HuH-7.5 (cell line): ENCODE data around the gene C2orf92.
"Not testable (repeated sequence)": the region's sequence is repeated elsewhere in the genome, so short reads cannot be mapped to it uniquely, and the experiment has no call there.

Experiments
- DNase-seq: peaks from one replicate; pipeline ENCODE4 v3.0.0; 2011; ENCODE audit warnings: low spot score

Gene C2orf92

DNA sequence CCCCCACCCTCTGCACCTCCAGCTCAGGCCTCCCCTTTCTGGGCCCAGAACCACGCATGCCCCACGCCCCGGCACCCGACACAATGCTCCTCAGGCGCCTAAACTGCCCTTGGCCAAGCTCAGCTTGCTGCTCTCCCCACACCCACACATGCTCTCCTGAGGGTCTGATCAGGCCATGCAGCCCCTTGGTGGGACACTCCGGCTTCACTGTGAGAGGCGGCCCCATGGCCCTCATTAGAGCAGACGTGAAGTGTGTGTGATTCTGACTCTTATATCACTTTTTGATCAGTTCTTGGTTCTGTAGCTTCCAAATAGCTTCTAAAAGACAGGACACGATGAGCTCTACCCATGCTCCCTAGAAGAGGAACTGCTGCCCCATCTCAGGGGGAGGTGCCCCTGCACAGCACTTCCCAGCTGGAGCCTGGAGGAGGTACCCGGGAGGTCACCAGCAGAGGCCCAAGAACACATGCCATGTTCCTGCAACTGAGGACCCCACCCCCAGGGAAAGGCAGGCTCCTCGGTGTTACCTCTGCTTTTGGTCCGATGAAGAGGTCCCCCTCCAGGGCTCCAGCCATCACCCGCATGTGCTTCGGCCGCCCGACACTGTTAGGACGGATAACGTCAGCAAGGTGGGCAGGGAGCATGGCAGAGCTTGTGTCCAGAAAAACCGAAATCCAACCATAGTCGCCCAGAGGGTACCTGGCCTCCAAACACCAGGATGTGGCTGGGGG, 9.3 kb upstream of the C2orf92 start:
- DNase-seq: no peak

DNA sequence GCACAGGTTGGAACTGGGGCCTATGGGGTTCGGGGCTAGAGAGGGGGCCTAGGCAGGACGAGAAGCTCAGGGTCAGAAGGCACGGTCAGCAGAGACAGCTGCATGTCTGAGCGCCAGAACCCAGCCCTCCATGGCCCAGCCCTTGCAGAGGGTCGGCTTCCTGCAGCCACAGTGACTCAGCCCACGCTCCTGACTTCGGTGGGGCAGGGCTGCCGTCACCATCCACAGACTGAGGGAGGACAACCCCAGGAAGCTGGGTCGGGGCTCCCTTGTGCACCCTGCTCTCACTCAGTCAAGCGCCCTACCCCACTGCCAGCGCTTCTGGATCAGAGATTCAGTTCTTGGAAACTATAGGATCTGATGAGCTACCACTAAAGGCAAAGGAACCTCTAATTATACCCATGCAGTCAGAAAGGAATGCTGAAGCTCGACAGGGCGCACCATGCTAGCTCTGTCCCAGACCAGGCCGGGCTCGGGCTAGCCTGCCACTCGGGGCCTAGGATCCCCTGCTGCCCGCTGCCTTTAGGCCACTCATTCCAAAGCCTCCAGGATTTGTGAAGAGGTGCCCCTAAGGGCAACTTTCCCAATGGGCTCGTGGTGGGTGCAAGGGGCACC, 8.6 kb upstream of the C2orf92 start:
- no peak for DNase-seq

DNA sequence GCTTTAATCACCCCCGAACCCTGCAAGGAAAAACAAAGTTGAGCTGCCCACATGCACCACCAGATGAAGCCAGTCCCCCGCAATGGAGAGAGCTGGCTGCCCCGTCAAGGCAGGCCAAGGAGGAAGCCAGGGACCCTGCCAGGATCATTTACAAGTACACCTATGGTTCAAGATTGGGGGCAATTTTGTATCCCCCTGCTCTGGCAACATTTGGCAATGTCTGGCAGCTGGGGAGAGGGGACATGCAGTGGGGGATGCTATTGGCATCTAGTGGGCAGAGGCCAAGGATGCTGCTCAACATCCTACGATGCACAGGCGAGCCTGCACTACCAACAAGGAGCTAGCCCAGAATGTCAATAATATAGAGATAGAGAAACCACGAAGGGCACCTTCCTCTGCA, 7.6 kb upstream of the C2orf92 start:
- DNase-seq: no peak

DNA sequence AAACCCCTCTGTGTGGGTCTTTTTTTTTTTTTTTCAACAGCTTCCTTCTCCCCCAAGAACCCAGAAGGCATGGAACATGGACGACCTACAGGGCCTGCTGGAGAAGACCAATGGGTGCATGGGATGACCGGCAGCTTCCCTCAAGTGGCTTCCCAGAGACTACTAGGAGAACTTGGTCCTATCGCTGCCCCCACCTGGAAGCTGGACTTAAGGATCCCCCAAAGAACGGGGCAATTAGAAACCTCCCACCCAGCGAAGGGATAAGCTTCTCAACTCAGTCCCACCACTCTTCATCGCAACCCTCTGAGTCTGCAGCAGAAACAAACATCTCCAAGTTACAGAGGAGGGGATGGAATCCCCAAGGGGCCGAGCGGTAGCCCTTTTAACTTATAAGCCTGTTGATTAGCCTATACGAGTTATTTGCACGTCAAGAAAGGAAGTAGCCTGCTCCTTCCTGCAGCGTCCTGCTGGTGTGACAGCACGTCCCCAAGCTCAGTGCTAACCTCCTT, 7.1 kb upstream of the C2orf92 start:
- DNase-seq: no peak

DNA sequence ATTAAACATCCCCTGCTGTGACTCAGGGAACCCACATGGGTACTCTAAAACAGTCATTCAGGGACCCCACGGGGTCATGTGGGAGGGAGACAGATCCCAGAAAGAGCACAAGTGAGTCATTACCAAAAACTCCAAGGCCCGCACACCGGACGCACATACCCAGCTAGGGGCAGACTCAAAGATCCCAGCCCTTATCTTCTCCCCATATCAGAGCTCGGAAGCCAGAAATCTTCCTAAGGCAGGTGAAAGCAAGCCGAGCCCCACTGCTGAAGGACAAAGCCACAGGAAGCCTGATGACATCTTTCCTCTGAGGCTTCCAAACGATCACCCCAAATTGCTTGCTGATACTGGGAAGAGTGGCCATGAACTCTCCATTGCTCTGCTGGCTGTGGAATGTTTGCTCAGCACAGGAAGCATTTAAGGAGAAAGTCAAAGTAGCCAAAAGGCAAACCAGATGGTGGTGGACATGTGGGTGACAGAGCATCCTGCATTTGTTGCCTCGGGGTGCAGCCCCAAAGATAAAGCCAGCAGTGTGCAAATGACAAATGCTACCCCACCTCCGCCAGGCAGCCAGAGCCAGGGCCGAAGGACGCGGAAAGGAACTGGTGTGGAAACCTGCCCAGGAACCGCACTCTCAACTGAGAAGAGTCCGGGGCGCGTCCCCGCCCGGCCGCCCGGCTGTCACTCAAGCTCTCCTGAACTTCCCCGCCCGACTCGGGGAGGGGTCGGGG, 6.5 kb upstream of the C2orf92 start:
- peak; percentile 71 for DNase-seq

DNA sequence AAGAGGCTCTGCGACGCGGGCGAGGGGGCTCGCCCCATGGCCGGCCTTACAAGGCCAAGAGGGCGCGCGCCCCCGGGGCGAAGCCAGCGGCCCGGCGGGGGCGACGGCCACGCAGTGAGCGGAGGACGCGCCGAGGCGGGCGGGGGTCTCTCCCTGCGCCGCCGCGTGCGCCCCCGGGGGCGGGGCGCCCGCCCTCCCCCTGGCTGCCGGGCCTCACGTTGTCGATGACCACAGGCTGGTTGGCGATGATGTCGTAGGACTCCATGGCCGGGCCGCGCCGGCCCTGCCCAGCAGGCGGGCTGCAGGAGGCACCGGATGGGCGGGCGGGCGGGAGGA, 5.9 kb upstream of the C2orf92 start:
- DNase-seq: no peak

DNA sequence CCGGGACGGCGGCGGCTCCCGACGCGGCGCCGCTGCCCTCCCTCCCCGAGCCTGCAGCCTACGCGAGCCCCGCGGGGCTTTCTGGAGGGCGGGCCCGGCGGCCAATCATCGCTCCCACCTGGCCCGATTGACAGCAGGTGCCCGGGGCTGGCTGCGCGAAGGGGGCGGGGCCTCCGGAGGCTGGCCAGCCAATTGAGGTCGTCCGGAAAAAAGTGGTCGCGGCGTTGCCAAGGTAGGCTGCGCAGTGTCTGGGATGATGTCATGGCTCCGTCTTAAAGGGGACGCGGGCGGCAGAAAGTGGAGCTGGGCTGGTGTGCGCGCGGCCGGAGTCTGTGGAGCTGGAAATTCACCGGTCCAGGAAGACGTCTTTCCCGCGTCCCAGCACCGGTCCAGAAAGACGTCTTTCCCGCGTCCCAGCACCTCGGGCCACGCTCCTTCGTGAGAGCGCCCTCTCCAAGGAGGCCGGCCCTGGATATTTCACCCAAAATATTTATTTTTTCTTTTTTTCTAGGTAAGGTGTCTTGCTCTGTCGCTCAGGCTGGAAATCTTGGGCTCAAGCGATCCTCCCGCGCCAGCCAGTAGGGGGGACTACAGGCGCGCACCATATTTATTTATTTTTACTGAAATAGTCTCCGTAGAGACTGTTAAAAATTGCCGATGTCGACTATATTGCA, 5.4 kb upstream of the C2orf92 start, which contains the start of gene ACTR1B:
Gene ACTR1B (minus strand): TSS at position 83 of the 674 bp plus-strand sequence. CDS start 154 bp downstream, outside the sequence.
- peak; percentile 93 for DNase-seq

DNA sequence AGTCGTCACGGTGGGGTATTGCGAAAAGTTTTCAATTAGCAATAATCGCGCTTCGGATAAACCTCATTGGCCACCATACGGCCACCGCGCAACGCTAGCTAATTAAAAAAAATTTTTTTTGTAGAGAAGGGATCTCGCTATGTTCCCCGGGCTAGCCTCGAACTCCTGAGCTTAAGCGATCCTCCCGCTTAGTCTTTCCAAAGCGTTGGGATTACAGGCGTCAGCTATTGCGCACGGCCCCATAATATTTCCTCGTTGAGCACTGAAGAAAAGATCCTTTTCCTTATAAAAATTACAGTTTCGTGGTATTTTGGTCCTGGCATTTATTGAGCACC, 4.9 kb upstream of the C2orf92 start:
- no peak for DNase-seq

DNA sequence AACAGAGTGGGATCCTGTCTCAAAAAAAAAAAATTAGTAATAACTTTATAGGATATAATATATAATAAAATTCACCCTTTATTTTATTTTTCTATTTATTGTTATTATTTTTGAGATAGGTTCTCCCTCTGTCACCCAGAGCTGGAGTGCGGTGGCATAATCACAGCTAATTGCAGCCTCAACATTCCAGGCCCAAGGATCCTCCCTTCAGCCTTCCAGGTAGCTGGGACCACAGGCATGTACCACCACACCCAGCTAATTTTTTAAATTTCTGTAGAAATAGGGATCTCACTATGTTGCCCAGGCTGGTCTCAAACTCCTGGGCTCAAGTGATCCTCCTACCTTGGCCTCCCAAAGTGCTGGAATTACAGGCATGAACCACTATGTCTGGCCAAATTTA, 958 bp downstream of the C2orf92 start:
- no peak for DNase-seq

DNA sequence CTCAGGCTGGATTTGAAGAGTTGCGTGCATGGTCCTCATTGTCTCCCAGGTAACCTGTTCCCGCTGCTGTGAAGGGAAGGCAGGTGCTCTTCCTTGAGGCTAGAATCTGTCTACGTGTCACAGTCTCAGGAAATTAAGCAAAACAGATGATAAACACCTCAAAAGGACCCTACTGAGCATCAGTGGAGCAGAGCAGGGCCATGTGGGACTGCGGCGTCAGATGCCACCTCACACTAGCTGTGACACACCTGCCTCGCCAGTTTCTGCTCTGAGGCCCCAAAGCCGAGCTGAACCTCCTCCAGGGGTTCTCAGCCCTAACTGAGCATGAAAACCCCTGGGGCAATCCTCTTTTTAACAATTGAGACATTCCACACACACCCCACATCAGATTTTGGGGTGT, 2.0 kb downstream of the C2orf92 start:
- no peak for DNase-seq

DNA sequence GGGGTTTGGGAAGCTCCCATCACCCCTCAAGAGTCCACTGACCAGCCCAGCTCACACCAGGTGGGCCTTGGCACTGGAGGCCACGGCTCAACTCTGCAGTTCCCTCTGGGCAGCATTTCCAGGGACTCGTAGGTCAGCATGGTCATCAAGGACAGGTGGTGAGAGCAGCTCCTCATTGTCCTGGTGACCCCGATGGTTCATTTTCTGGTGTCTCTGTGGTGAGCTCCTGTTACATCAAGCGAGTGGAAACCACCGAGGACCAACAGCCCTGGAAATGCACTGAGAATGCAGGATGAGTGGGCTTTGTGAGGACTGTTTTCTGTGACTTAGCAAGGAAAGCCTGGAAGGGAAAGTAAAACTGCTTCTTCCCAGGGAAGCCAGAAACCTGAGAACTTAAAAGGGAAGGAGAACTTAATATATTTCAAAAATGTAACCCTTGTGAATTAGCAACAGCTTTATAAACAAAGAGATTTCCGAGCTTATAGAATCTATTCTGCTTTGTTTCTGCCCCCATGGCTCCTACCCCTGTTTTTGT, 3.2 kb downstream of the C2orf92 start:
- DNase-seq: not testable (repeated sequence)

DNA sequence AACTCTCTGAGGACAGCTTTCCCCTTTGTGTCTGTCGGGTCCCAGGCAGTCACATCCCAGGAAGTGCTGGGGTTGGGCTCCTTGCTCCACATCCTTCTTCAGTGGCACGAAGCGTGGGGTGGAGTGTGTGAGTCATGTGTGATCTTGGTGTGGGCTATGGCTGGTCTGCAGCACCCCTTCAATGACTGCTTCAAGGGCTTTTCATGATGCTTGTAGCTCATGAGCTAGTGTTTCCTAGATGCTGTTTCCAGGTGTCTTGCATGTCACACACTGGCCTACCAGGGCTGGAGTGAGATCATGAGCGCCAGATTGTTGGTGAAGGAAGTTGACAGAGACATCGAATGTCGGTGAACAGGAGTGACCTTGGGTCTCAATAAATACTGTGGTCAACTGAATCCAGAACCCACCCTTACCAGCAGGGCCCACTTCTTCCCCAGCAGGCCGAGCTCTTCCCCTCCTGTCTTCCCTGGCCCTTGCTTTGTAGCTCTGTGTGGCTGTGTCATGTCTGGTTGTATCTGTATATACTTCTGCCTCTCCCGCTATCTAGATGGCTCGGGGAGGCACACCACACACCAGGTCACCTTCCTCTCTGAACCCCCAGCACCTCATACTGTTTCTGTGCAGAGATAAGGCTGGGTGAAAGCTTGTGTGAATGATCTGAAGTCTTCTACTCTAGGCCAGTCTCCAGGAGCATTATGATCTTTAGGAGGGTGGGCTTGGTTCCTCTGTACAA, 3.8 kb downstream of the C2orf92 start:
- DNase-seq: no peak

DNA sequence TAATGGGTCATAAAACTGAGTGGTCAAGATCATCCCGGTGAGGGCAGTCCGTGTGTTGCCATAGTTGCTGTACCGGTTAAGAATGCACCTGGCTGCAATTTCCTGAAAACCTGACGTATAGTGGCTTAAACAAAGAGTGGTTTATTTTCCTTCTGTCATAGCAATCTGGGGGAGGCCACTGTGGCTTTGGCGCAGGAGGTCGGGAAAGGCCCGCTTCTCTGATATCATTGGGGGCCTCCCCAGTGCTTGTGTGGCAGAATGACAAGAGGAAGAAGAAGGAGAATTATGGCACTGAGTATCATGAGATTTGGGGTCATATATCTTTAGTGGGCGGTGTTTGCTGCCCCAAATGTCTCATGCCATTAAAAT, 4.4 kb downstream of the C2orf92 start:
- no peak for DNase-seq

DNA sequence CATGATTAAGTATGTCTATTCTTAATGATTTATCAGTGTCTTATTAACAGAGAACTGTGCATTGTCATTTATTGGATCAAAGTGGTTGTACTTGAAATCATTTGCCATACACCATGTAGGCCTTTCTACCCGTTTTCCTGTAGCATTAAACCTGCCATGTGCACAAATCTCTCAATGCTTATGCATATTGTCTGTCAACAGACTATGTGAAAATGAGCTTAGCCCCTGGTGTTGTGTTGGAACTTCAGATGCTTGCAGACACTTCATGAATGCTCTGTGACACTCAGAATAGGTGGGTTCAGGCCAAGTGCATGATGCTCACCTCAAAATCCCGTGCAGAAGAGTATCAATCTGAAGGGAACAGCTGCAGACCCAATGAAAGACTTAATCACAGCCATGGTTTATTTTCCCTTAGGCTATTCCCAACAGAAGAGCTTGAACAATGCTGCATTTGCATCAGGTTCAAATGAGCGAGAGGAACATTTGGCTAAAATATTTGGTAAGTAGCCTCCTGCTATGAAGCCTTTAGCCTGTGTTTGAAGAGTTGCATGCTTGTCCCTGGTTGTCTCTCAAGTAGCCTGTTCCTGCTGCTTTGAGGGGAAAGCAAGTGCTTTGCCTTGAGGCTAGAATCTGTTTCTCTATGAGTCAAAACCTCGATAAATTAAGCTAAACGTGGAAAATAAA, 6.1 kb downstream of the C2orf92 start:
- no peak for DNase-seq

DNA sequence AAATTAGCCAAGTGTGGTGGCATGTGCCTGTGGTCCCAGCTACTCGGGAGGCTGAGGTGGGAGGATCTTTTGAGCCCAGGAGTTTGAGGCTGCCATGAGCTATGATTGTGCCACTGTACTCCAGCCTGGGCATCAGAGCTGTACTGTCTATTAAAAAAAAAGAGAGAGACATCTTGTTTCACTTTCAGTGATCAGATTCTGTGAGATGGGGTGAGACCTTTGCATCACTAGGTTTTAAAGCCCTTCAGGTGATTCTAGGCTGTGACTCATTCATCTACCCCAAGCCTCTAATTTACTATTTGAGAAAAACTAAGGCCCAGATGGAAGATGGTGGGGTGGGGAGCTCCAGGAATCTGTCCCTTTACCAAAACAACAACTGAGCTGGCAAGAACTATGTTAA, 7.1 kb downstream of the C2orf92 start:
- DNase-seq: no peak

DNA sequence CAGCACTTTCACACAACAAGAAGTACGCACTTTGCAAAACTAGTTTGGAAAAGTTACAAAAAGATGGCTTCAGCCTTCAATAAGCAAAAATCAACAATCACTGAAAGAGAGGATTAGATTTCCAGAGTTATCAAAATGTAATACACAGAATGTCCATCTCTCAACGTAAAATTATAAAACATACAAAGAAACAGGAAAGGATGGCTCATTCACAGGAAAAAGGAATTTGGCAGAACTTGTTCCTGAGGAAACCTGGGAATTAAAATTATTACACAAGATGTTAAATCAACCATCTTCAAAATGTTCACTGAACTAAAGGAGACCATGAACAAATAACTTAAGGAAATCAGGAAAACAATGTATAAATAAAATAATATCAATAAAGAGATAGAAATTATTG, 8.0 kb downstream of the C2orf92 start:
- no peak for DNase-seq

DNA sequence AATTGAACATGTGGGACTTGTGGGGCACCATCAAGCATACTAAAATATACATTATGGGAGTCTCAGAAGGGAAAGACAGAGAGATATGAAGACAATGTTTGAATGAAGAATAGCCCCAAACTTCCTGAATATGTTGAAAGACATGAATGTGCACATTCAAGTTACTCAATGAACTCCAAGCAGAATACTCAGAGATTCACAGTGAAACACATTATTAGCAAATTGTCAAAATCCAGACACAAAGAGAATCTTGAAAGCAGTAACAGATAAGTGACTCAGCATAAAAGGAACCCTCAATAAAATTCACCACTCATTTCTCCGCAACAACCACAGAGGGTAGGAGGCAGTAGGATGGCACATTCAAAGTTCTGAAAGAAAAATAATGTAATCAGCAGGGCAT, 8.8 kb downstream of the C2orf92 start:
- no peak for DNase-seq

DNA sequence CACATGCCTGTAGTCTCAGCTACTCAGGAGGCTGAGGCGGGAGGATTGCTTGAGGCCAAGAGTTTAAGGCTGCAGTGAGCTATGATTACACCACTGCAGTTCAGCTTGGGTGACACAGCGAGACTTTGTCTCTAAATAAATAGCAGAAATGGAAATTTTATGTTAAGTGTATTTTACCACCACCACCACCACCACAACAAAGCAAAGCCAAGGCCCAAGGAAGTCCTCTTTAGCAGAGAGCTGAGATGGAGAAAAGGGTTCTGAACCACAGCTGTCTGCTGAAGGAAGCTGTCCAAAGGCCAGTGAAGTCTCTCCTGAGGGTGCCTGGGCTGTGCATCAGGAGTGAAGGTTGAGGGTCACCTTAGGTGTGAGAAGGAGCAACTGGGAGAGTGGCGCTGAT, 17.7 kb downstream of the C2orf92 start:
- DNase-seq: not testable (repeated sequence)

DNA sequence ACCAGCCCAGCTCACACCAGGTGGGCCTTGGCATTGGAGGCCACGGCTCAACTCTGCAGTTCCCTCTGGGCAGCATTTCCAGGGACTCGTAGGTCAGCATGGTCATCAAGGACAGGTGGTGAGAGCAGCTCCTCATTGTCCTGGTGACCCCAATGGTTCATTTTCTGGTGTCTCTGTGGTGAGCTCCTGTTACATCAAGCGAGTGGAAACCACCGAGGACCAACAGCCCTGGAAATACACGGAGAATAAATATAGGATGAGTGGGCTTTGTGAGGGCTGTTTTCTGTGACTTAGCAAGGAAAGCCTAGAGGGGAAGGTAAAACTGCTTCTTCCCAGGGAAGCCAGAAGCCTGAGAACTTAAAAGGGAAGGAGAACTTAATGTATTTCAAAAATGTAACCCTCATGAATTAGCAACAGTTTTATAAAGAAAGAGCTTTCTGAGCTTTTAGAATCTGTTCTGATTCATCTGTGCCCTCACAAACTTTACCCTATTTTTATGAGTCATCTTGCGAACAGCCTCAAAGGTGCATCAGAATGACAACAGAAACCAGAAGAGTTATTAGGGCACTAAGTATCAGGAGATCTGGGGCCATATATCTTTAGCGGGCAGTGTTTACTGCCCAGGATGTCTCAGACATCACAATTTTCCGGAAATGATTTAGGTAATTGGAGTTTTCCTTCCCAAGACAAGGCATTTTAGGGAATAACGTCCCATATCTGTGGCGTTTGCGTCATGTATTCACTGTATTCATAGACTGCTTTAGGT, 18.7 kb downstream of the C2orf92 start:
- DNase-seq: no peak

DNA sequence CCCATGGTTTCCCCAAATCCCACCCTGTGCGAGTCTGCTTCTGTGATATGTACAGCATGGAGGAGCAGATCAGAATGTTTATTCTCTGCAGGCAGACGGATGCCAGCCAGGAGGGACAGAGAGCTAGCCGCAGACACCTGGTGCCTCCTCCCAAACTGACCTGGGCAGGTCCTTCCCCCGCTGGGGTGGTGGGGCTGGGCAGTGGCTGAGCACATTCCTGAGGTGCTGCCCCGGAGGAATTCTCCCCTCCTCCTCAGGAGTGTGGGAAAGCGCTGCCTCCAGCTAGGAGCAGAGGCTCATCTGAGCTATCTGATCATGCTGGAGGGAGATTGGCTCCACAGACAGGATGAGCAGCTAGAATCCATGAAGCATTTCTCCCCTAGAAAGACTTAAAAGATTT, 21.7 kb downstream of the C2orf92 start:
- no peak for DNase-seq
